OCI-M1 (cell line): Measurements from ENCODE around the gene AP1AR.
"Not testable (repeated sequence)": the region's sequence is repeated elsewhere in the genome, so short reads cannot be mapped to it uniquely, and the experiment has no call there.

Experiments
- DNase-seq: peaks from one replicate; lab custom pipeline; 2025; lab: John Stamatoyannopoulos, UW

Gene AP1AR

GRCh38 chr4:112279025-112279881 lies 47.7 kb downstream of the AP1AR start:
- DNase-seq: peak; percentile 38

- DNase-seq: no peak
Observed at GRCh38 chr4:112279882-112280315, 48.3 kb downstream of the AP1AR start.

DNA sequence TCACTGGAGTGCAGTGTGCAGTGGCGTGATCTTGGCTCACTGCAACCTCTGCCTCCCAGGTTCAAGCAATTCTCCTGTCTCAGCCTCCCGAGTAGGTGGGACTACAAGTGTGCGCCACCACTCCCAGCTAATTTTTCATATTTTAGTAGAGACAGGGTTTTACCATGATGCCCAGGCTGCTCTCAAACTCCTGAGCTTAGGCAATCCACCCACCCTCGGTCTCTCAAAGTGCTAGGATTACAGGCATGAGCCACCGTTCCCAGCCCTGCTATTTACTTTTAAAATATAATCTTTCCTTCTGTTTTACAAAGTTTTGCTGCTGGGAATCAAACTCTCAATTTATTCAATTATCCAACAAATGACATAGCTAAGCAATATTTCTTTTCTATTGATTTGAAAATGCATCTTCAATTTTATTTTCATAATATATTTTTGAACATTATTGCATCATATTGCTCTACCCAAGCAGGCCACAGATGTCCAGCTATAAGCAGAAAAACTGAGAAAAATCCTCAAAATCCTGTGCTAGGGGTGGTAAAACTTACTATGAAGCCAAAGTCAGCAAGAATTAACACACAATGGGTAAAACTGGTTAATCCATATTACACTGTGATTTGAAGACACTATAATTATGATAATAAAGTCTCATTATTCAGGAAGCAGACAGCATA lies 48.9 kb downstream of the AP1AR start:
- DNase-seq: no peak

DNA sequence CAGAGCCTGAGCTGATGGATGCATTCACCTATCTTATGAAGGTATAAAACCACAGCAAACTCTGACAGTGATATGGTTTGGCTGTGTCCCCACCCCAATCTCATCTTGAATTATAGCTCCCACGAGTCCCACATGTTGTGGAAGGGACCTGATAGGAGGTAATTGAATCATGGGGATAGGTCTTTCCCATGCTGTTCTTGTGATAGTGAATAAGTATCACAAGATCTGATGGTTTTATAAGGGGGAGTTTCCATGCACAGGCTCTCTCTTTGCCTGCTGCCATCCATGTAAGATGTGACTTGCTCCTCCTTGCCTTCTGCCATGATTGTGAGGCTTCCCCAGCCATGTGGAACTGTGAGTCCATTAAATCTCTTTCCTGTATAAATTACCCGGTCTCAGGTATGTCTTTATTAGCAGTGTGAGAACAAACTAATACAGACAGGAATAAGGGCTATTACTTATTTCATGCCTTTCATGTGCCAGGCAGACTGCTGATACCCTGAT lies 50.4 kb downstream of the AP1AR start:
- DNase-seq: not testable (repeated sequence)

- DNase-seq: no peak
Observed at GRCh38 chr4:112282860-112283667, 51.5 kb downstream of the AP1AR start.

DNA sequence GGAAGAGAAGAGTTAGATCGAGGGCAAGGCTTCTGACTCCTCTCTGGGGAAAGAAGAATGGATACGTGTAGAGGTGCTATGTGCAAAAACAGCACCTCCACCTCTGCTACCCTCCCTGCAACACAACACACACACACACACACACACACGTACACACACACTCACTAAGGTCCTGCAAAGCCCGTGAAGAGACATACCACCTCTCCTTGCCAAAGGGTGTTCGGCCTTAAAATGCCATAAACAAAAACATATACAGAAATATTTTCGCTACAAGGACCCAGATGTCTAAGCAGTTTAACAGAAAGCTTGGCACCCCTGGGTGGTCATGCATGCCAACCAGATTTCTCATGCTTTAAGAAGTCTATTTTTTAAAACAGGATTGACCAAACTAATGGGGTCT lies 52.6 kb downstream of the AP1AR start:
- DNase-seq: no peak

DNA sequence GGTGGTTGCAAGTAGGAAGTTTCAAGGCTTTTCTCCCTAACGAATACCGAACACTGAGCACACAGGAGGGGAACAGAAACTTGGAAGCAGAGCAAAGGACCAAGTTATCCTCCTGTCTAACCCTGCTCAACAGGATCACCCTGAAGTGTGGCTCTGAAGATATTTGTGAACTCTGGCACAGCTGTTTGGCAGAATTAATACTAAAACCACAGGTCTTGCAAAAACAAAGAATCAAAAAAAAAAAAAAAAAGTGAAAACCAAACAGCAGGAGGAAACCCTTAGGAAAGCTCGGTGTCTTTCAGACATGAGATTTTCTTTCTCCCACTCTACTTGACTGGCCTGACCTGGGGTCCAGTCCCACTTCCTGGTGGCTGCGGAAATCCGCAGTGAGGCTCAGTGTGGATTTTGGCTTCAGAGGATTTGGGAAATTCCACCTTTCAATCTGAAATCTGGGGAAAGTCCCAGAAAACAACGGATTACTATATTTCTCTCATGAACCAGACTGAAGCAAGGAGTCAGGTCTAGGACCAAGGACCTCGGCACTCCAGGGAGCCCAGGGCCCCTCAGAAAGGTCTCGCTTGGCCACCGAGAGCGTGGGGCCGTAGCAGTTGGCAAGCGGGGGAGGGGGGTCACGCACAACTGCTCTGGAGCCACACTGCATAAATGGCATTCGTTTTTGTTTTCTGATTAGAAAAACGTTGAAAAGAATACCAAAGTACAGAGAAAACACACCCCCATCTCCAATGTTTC lies 53.2 kb downstream of the AP1AR start:
- DNase-seq: peak; percentile 50

DNA sequence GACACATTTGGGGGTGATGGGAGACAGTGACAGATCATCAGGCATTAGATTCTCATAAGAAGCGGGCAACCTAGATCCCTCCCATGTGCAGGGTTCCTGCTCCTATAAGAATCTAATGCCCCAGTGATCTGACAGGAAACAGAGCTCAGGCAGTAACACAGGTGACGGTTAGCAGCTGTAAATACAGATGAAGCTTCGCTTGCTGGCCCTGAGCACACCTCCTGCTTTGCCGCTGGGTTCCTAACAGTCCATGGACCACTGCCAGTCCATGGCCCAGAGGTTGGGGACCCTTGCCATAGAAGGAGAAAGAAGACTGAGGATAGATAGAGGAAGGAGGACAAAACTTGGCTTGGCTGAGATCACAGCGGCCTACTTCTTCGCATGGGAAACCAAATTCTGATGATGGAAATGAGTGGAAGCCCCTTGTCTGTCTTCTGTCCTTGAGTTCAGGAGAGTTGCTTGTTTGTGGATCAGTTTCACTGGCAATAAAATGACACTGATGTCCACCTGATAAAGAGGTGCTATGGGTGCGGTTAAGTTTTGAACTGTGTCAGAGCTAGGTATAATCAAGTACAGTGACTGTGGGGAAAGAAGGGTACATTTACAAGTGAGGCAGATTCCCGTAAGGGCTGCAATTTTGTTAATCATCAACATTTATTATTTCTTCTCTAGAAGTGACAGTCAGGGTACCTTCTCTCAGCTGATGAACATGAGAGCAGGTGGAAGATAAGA lies 55.8 kb downstream of the AP1AR start:
- DNase-seq: no peak

- DNase-seq: no peak
Observed at GRCh38 chr4:112288455-112288854, 56.9 kb downstream of the AP1AR start.

DNA sequence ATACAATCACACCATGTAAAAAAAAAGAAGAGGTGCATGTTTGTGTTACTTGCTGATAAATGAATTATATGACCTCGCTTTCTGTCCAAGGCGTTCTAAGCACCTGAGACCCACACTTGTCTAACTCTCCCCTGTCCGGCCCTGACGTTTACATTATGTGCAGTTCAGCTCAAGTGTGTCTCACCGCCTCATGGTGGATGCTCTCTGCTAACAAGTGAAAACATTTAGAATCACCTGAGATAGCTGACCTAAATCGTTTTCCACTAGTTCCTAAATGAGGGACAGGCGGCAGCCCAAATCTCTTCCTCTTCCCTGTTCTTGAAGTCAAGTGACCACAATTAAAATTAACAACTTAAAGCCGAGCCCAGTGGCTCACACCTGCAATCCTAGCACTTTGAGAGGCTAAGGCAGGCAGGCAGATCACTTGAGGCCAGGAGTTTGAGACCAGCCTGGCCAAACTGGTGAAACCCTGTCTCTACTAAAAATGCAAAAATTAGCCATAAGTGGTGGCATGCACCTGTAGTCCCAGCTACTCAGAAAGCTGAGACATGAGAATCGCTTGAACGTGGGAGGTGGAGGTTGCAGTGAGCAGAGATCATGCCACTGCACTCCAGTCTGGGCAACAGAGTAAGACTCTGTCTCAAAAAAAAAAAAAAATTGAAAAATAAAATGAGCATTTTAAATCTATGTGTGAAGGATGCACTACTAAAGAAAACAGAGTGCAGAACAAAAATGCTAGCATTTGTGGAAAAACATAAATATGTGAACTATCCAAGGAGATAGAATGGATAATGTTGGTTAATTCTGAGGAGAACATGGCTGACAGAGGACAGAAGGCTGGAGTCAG lies 58.0 kb downstream of the AP1AR start:
- DNase-seq: no peak

- no peak for DNase-seq
Observed at GRCh38 chr4:112290341-112290740, 58.8 kb downstream of the AP1AR start.

DNA sequence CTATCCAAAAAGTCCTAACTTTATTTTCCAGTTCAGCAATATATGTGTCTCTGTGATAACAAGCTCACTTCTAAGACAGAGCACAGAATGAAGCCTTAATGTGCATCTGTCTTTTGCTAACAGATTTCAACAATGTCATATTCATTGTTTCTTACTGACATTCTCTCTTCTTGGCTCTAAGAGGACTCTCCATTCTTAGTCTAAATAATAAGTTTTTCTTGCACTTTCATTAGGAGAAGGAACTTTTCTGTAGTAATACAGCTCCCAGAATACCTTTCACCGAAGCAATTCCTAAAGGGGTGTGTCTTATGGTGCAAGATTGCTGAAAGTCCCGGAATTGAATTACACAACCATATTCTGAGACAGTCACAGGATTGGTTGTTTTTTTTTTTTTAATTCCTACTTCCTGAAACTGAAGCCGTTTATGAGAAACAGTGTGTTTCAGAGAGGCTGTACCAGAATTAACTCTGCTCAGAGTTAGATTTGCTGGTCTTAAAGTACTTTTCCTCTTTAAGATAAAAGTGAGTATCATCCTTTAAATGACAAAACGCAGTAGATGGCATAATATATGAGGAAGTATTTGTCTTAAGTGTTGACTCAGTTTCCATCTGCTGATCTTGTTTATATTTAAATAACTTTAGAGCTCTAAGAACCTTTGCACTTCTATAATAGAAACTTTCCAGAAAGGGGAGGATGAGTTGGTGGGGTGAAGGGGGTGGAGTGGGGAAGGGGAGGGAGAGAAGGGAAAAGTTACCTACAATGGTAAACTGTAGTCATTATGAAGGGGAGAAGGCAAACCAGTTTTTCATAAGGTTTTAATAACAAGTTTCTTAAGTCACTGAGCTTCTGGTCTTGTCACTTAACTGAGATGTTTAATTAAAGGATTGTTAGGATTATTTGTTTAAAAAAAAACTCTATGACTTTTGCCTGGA lies 65.6 kb downstream of the AP1AR start, which contains the start of gene ALPK1:
Gene ALPK1, plus strand, starts transcription at position 421 of the 932 bp plus-strand sequence.
- DNase-seq: peak; percentile 96

DNA sequence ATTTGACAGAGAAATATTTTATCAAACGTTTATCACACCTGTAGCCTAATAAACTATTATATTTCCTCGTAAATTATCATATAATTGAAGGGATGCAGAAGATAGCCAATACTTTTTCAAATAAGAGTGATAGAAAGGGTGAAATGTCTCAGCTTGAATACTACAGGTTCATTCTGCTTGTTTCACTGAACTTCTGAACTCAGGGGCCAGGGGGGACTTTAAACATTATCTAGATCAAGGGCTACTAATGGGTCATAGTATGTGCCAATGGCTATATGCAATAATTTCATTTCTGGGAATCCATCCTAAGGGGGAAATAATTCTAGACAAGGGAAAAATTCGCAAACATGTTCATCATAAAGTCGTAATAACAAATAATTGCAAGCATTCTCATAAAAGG lies 68.1 kb downstream of the AP1AR start:
- DNase-seq: no peak

- no peak for DNase-seq
Observed at GRCh38 chr4:112302320-112303274, 71.0 kb downstream of the AP1AR start.

DNA sequence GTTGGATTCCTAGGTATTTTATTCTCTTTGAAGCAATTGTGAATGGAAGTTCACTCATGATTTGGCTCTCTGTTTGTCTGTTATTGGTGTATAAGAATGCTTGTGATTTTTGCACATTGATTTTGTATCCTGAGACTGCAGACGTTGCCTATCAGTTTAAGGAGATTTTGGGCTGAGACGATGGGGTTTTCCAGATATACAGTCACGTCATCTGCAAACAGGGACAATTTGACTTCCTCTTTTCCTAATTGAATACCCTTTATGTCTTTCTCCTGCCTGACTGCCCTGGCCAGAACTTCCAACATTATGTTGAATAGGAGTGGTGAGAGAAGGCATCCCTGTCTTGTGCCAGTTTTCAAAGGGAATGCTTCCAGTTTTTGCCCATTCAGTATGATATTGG lies 73.9 kb downstream of the AP1AR start:
- DNase-seq: not testable (repeated sequence)

DNA sequence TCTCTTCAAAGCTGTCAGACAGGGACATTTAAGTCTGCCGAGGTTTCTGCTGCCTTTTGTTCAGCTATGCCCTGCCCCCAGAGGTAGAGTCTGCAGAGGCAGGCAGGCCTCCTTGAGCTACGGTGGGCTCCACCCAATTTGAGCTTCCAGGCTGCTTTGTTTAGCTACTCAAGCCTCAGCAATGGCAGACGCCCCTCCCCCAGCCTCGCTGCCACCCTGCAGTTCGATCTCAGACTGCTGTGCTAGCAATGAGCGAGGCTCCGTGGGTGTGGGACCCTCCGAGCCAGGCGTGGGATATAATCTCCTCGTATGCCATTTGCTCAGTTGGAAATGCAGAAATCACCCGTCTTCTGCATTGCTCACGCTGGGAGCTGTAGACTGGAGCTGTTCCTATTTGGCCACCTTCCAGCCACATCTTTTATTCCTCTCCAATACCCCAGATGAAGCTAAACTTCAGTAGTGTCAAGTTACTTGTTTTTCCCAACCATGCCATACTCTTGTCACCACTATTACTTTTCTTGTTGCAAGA lies 77.7 kb downstream of the AP1AR start:
- DNase-seq: not testable (repeated sequence)

DNA sequence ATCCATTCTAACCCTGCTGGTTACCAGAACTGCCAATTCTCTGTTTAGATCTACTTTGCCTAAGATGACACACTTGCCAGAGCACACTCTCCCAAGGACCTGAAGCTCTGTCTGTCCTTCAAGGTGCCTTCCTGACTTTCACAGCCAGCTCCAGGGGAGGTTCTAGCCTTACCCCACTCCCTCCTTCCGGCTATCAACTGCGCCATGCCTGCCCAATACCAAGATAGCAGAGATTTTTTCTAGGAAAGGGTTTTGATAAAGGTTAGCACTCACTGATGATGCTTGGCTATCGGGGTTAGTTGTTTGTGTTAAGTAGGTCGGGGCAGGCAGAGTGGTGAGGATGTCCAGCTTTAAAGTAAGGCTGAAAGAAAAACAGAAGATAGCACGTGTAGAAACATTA lies 79.9 kb downstream of the AP1AR start:
- peak; percentile 67 for DNase-seq
